Mucosa of stomach (tissue), 1 donor: ENCODE measurements around the gene CEP112.

ENCODE experiments used
- H3K27me3 ChIP-seq: one replicate; pipeline ENCODE4 v1.7.0; 2013; ENCODE audit warnings: mild to moderate bottlenecking, low read length; ENCODE audit not compliant: control insufficient read depth, insufficient read depth
- H3K36me3 ChIP-seq: one replicate; pipeline ENCODE4 v1.7.0; 2013; ENCODE audit warnings: low read length; ENCODE audit not compliant: control insufficient read depth, insufficient read depth
- H3K4me1 ChIP-seq: one replicate; pipeline ENCODE4 v1.7.0; 2013; ENCODE audit warnings: mild to moderate bottlenecking, low read length; ENCODE audit not compliant: control insufficient read depth, insufficient read depth
- H3K4me3 ChIP-seq: one replicate; pipeline ENCODE4 v1.7.0; 2013; ENCODE audit warnings: low read length
- H3K9ac ChIP-seq: one replicate; pipeline ENCODE4 v1.7.0; 2013; ENCODE audit warnings: mild to moderate bottlenecking, low read length, moderate library complexity
- H3K9me3 ChIP-seq: one replicate; pipeline ENCODE4 v1.7.0; 2013; ENCODE audit warnings: mild to moderate bottlenecking, low read length, moderate library complexity; ENCODE audit not compliant: control insufficient read depth
- donor health status: Pancreatic carcinoma.

The CEP112 gene

DNA sequence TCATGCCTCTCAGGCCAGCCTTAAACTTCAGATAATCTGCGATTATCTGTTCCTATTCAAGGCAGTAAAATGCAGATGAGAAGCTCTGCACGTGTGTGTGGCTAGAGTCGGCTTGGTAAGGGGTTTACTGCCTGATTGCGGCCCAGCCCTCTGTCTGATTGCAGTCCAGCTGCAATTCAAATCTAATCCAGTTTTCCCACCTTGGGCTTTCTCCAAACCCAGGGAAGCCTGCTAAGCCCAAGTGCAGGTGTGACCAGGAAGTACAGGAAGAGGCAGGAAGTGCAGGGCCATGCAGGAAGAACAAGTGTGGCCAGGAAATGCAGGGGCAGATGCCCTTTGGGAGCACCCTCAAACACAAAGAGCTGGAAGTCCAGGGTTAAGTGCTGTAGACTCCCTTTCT lies 314.9 kb downstream of the CEP112 start:
- H3K9me3 ChIP-seq, result no peaks in the 10 kb centered on the region
- H3K36me3 ChIP-seq, result no peaks in the 10 kb centered on the region
- no peaks in the 10 kb centered on the region for H3K4me1 ChIP-seq
- H3K27me3 ChIP-seq, result no peaks in the 10 kb centered on the region
- no peak overlapping the region for H3K4me3 ChIP-seq
- no peak overlapping the region for H3K9ac ChIP-seq

DNA sequence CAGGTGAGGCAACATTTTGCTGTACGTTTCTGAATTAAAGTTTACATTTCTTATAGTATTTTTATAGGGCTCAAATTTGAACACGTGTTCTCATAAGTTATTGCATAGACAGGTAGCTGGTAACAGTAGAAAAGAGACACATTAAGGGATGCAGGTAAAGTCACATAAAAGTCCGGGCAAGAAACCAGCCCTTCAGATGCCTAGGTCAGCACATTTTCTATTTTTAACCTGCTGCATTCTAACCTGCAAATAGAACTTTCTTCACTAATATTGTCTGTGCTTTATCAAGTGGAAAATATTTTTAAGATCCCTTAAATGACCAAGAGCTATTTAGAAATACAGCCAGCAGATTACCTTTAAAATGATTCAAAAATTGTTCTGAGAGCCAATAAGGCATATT lies 323.1 kb downstream of the CEP112 start:
- H3K9ac ChIP-seq, result no peak overlapping the region

DNA sequence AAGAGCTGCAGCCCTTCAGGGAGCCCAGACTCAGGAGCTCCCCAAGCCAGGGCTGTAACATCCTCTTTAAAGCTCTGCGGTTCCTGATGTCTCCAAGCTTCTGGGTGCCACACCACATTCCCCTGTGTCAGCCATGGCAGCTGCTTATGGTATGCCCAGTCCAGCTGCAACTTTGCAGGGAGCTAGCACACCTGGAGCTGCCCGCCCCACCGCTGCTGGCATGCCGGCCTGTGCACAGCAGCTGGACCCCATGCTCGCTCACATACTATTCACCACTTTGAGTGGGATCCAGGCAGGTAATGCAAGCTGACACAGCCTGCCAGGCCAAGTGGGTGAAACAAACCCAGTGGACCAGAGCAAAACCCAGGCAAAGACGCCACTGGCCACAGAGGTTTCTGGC lies 324.9 kb downstream of the CEP112 start:
- Histone ChIP-seq H3K36me3 (no peaks in the 10 kb centered on the region), H3K9ac (no peak overlapping the region), H3K27me3 (no peaks in the 10 kb centered on the region), H3K4me1 (peaks cover 5% of the 10 kb centered on the region), H3K4me3 (no peak overlapping the region), H3K9me3 (no peaks in the 10 kb centered on the region)

More for the DNA sequence above, 323.1 kb downstream of the CEP112 start:
- no peaks in the 10 kb centered on the region for H3K27me3 ChIP-seq
- no peaks in the 10 kb centered on the region for H3K36me3 ChIP-seq
- H3K4me3 ChIP-seq, result no peak overlapping the region
- H3K9me3 ChIP-seq, result no peaks in the 10 kb centered on the region
- H3K4me1 ChIP-seq, result peaks cover 5% of the 10 kb centered on the region

DNA sequence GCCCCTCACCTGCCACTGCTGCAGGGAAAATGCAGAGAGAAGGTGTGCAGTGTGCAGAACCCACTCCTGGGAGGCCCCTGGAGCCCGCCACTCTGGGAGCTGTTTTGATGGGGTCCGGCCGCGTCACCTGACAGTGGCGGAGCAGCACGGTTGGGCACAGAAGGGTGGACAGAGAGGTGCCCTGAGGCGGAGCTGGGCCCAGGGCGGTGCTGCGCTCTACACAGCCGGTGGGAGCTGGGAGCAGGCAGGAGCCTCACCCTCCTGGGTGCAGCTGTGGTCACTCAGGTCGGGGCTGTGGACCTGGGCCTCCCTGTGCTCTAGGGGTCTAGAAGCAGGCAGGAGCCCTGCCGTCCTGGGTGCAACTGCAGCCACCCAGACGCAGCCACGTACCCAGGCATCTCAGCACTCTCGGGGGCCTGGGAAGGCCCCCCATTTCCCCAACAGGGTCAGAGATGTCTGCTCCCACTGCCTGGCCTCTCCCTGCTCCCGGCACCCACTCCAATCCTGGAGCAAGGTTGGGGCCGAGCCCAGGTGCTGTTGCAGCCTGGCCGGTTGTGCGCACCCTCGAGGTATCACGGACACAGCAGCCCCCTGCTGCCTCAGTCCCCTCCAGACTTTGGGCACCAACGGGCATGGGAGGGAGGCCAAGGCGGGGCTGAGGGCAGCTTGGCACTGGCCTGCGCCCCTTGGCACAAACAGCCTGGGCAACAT lies 326.1 kb downstream of the CEP112 start:
- peaks cover 5% of the 10 kb centered on the region for H3K4me1 ChIP-seq
- H3K4me3 ChIP-seq, result no peak overlapping the region
- no peaks in the 10 kb centered on the region for H3K9me3 ChIP-seq
- no peaks in the 10 kb centered on the region for H3K27me3 ChIP-seq
- no peaks in the 10 kb centered on the region for H3K36me3 ChIP-seq
- H3K9ac ChIP-seq, result no peak overlapping the region

DNA sequence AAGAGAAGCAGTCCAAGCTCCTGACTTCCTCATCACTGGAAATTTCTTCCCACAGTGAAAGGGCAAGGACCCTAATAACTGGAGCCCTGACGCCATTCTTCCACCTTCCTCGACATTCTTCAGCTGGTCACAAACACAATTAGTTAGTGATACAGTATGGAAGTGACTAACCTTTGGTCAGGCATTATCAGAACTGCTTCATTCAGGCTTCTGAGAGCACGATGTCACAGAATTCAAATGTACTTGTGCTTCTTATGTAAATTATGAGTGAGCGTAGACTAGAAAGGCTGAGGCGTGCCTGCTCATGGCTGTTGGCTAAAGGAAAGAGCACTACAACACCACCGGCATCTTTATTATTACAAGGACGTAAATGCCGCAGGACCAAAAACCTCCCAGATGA lies 327.5 kb downstream of the CEP112 start:
- Histone ChIP-seq H3K27me3 (no peaks in the 10 kb centered on the region), H3K36me3 (no peaks in the 10 kb centered on the region), H3K4me3 (no peak overlapping the region), H3K9me3 (no peaks in the 10 kb centered on the region), H3K4me1 (peaks cover 5% of the 10 kb centered on the region), H3K9ac (no peak overlapping the region)

DNA sequence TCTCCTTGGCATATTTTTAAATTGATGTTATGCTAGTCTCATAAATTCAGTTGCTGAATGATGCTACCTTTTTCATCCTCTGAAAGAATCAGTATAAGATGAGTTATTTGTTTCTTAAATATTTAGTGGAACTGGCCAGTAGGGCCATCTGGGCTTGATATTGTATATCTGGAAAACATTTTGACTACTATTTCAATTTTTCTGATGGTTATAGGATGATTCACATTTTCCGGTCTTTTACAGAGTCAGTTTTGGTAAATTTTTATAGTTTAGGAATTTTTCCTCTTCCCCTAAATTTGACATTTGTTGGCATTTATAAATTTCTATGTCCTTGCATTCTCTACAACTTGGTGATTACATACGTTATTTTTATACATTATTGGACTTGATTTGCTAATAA lies 334.2 kb downstream of the CEP112 start:
- Histone ChIP-seq H3K9ac (no peak overlapping the region), H3K4me1 (no peaks in the 10 kb centered on the region), H3K27me3 (no peaks in the 10 kb centered on the region), H3K36me3 (no peaks in the 10 kb centered on the region), H3K4me3 (no peak overlapping the region), H3K9me3 (no peaks in the 10 kb centered on the region)

DNA sequence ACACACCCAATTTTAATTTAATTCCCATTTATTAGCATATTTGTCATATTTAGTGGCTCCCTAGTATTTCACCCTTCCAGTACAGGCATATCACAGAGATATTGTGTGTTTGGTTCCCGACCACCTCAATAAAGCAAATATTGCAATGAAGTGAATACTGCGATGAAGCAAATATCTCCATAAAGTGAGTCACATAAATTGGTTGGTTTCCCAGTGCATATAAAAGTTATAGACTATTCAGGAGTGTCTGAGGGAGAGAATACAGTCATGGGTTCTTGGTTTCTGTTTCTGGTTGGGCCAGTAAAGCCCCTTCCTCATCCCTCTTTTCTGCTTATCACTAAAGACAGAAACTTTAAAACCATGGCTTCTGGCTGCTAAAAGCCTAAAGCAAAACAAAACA lies 335.1 kb downstream of the CEP112 start:
- no peak overlapping the region for H3K9ac ChIP-seq
- no peak overlapping the region for H3K4me3 ChIP-seq
- no peaks in the 10 kb centered on the region for H3K27me3 ChIP-seq
- no peaks in the 10 kb centered on the region for H3K9me3 ChIP-seq
- no peaks in the 10 kb centered on the region for H3K4me1 ChIP-seq
- no peaks in the 10 kb centered on the region for H3K36me3 ChIP-seq

DNA sequence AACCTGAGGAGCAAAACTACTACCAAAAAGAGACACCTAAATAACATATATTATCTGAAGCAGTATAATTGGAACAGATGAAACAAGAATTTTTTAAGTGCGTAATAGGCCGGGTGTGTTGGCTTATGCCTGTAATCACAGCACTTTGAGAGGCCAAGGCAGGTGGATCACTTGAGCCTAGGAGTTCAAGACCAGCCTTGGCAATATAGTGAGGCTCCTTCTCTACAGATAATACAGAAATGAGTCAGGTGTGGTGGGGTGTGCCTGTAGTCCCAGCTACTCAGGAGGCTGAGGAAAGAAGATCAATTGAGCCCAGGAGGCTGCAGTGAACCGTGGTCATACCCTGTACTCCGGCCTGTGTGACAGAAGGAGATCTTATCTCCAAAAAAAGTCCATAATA lies 336.3 kb downstream of the CEP112 start:
- H3K27me3 ChIP-seq, result no peaks in the 10 kb centered on the region
- H3K4me3 ChIP-seq, result no peak overlapping the region
- H3K9me3 ChIP-seq, result no peaks in the 10 kb centered on the region
- H3K4me1 ChIP-seq, result no peaks in the 10 kb centered on the region
- no peaks in the 10 kb centered on the region for H3K36me3 ChIP-seq
- H3K9ac ChIP-seq, result no peak overlapping the region

DNA sequence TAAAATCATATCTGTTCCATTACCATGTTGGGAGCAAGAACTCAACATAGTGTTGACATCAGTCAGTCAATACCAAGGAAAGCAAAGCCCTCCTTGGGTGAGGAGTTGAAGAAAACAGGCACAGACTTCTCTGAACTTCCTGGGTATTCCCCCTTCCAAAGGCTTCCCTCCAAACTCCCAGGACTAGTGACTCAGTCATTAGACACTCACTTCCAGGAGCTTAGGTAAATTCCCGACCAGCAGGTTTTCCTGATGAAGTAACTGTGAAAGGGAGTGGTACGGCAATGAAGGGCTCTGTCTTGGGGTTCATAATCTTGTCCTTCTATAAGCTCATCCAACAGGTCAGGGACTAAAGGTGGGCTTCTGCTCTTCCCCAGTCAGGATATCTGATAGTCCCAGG lies 336.7 kb downstream of the CEP112 start:
- Histone ChIP-seq H3K27me3 (no peaks in the 10 kb centered on the region), H3K9me3 (no peaks in the 10 kb centered on the region), H3K9ac (no peak overlapping the region), H3K36me3 (no peaks in the 10 kb centered on the region), H3K4me1 (no peaks in the 10 kb centered on the region), H3K4me3 (no peak overlapping the region)

DNA sequence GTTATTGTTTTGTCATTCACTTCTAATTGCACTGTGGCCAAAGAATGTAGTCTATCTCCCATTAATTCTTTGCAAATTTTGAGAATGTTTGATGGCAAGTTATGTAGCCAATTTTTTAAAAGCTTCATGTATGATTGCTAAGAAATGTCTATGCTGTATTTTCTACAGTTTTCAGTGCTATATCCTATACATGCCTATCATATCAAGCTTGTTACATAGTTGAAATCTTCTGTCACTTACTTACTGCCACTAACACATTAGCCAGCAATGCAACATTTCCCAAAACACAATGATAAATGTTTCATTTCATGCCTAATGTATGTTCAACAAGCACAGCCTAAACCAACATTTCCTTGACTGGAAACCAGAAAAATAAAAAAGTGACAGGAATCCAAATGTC lies 338.1 kb downstream of the CEP112 start:
- Histone ChIP-seq H3K9me3 (no peaks in the 10 kb centered on the region), H3K4me3 (no peak overlapping the region), H3K4me1 (no peaks in the 10 kb centered on the region), H3K36me3 (no peaks in the 10 kb centered on the region), H3K9ac (no peak overlapping the region), H3K27me3 (no peaks in the 10 kb centered on the region)

DNA sequence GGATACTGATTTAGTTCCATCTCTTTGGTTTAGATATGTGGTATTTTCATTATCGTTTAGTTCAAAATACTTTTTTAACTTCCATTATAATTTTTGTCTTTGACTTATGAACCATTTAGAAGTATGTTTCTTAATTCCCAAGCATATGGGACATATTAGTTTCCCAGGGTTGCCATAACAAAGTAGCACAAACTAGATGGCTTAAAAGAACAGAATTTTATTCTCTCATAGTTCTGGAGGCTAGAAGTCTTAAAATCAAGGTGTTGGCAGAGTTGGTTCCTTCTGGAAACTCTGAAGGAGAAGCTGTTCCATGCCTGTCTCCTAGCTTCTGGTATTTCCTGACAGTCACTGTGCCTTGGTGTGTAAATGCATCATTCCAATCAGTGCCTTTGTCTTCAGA lies 339.0 kb downstream of the CEP112 start:
- no peak overlapping the region for H3K4me3 ChIP-seq
- H3K36me3 ChIP-seq, result no peaks in the 10 kb centered on the region
- H3K9ac ChIP-seq, result no peak overlapping the region
- no peaks in the 10 kb centered on the region for H3K27me3 ChIP-seq
- H3K9me3 ChIP-seq, result no peaks in the 10 kb centered on the region
- no peaks in the 10 kb centered on the region for H3K4me1 ChIP-seq

DNA sequence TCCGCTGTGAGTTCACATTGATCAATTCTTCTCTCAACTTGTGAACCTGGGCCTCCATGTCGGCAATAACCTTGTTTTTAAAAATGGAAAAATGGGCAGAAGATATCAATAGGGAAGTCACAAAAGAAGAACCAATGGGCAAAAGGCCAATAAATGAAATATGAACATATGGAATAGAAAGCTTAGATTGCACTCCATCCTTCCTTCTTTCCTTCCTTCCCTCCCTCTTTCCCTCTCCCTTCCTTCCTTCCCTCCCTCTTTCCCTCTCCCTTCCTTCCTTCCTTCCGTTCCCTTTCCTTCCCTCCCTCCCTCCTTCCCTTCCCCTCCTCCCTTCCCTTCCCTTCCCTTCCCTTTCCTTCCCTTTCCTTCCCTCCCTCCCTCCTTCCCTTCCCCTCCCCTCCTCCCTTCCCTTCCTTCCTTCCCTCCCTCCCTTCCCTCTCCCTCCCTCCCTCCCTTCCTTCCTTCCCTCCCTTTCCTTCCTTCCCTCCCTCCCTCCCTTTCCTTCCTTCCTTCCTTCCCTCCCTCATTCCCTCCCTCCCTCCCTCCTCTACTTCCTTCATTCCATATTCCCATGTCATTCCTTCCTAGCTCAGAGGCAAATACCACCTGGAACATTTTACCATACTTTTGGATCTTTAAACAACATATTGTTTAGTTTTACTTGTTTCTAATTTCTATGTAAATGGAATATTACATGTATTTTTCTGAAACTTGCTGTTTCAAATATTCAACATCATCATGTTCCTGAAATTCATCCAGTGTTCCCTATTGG lies 339.8 kb downstream of the CEP112 start:
- H3K4me1 ChIP-seq, result no peaks in the 10 kb centered on the region

More for the DNA sequence above, 339.8 kb downstream of the CEP112 start:
- Histone ChIP-seq H3K9ac (no peak overlapping the region), H3K27me3 (no peaks in the 10 kb centered on the region), H3K9me3 (no peaks in the 10 kb centered on the region), H3K4me3 (no peak overlapping the region), H3K36me3 (no peaks in the 10 kb centered on the region)
